Measurements from ENCODE around the gene EGLN2. TPM values are rescaled to one million over a fixed set of nuclear protein-coding genes. Genes with fewer than 3 reads are reported as not detected.

Gene EGLN2
- total and polyA plus RNA-seq, 9 of the 15 experiments (the other 6 are each of a cell fraction or from before 2014, with no cell fraction given), result 9.6 to 114 (median 71.0) TPM

DNA sequence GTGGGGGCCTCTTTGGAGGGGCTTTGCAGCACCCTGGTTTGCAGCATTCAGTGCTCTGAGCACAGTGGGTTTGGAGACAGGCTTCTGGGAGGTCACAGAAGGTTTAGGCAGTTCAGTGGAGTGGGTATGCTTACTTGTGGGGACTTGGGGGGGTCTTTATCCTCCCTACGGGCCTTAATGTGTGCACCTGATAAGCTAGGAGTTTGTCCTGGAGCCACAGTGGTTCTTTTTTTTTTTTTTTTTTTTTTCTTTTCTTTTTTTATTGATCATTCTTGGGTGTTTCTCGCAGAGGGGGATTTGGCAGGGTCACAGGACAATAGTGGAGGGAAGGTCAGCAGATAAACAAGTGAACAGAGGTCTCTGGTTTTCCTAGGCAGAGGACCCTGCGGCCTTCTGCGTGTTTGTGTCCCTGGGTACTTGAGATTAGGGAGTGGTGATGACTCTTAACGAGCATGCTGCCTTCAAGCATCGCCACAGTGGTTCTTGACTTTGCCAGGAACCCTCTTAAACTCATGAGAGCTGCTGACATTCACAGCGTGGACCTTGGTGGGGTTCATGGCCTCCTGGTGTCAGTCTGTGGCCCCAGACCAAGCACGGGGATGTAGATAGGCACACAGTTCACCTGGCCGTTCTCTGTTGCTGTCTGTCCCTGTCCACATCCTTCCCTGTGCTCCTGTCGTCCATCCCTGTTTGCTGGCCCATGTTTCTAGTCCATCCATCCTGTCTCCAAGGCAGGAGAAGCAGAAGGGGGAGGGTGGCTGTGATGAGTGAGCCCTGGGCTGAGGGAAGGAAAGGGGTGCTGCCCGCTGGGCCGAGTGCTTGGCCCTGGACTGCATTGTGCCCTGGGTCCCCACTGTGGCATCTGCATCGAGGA lies 2.7 kb downstream of the EGLN2 start (continued):
- 0 out of 2 replicates have a peak, but pooled peaks have one; percentile 38 for TF ChIP-seq POLR2G (IDR thresholded peaks at IDR 0.05; ENCODE audit: low read depth, low read length)
- TF ChIP-seq SRSF1 (IDR thresholded peaks at IDR 0.05; ENCODE audit: low read depth, low read length), result no peak
- TF ChIP-seq, protein P1, sequence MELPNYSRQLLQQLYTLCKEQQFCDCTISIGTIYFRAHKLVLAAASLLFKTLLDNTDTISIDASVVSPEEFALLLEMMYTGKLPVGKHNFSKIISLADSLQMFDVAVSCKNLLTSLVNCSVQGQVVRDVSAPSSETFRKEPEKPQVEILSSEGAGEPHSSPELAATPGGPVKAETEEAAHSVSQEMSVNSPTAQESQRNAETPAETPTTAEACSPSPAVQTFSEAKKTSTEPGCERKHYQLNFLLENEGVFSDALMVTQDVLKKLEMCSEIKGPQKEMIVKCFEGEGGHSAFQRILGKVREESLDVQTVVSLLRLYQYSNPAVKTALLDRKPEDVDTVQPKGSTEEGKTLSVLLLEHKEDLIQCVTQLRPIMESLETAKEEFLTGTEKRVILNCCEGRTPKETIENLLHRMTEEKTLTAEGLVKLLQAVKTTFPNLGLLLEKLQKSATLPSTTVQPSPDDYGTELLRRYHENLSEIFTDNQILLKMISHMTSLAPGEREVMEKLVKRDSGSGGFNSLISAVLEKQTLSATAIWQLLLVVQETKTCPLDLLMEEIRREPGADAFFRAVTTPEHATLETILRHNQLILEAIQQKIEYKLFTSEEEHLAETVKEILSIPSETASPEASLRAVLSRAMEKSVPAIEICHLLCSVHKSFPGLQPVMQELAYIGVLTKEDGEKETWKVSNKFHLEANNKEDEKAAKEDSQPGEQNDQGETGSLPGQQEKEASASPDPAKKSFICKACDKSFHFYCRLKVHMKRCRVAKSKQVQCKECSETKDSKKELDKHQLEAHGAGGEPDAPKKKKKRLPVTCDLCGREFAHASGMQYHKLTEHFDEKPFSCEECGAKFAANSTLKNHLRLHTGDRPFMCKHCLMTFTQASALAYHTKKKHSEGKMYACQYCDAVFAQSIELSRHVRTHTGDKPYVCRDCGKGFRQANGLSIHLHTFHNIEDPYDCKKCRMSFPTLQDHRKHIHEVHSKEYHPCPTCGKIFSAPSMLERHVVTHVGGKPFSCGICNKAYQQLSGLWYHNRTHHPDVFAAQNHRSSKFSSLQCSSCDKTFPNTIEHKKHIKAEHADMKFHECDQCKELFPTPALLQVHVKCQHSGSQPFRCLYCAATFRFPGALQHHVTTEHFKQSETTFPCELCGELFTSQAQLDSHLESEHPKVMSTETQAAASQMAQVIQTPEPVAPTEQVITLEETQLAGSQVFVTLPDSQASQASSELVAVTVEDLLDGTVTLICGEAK (IDR thresholded peaks at IDR 0.05), result peak; percentile 78
- TF ChIP-seq, protein P1 (CRISPR knock-in tag; IDR thresholded peaks at IDR 0.05), result no peak
- TF ChIP-seq, protein P2, sequence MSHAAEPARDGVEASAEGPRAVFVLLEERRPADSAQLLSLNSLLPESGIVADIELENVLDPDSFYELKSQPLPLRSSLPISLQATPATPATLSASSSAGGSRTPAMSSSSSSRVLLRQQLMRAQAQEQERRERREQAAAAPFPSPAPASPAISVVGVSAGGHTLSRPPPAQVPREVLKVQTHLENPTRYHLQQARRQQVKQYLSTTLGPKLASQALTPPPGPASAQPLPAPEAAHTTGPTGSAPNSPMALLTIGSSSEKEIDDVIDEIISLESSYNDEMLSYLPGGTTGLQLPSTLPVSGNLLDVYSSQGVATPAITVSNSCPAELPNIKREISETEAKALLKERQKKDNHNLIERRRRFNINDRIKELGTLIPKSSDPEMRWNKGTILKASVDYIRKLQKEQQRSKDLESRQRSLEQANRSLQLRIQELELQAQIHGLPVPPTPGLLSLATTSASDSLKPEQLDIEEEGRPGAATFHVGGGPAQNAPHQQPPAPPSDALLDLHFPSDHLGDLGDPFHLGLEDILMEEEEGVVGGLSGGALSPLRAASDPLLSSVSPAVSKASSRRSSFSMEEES (CRISPR knock-in tag; IDR thresholded peaks at IDR 0.05), result no peak
- no peak for TF ChIP-seq SNIP1 (IDR thresholded peaks at IDR 0.05; ENCODE audit: low read depth)
- TF ChIP-seq POLR2AphosphoS2 (IDR thresholded peaks at IDR 0.05; ENCODE audit: low read length), result peak; percentile 36; the same call in 1 of the 2 replicates
- peak; percentile 39; the same call in 1 of the 2 replicates for TF ChIP-seq POLR2AphosphoS5 (IDR thresholded peaks at IDR 0.05; ENCODE audit: control insufficient read depth, insufficient read depth, low read depth, low read length)
- TF ChIP-seq NR3C1 (CRISPR knock-in tag; IDR thresholded peaks at IDR 0.05), result no peak
- TF ChIP-seq MYC (IDR thresholded peaks at IDR 0.05; ENCODE audit: low read depth, low read length), result no peak
- no peak for TF ChIP-seq MYC (CRISPR knock-in tag; IDR thresholded peaks at IDR 0.05; ENCODE audit: borderline replicate concordance, low read depth)

Measured in K562 (cell line).